HepG2 (cell line): ENCODE results near the gene DNAJC15. TPM values are rescaled to one million over a fixed set of nuclear protein-coding genes. Genes with fewer than 3 reads are reported as not detected.

Experiments used
- ATAC-seq: fragments of 200-7000 bp; cut with Tn5 transposase; 3 replicates; pipeline ENCODE4 v1.9.1; 2020; ENCODE audit warnings: mild to moderate bottlenecking, moderate library complexity
- BruUV-seq: library from RNA; stranded (reverse); fragments of 400-500 nt; replicated peaks from 2 replicates; lab custom pipeline; 2021; lab: Mats Ljungman, UMichigan
- CTCF ChIA-PET: fragments of 300-600 bp; formaldehyde crosslinking; extraction: SDS; loops from one replicate; lab custom pipeline; 2021; ENCODE audit warnings: low total read pairs, inconsistent platforms, low intra/inter-chr PET ratio; lab: Yijun Ruan, JAX
- POLR2A ChIA-PET: fragments of 350-600 bp; sonication (Branson Sonifier 250); formaldehyde crosslinking; loops from one replicate; lab custom pipeline; 2020; ENCODE audit warnings: antibody characterized with exemption, inconsistent platforms; lab: Yijun Ruan, JAX
- DNase-seq: peaks from one replicate; pipeline ENCODE4 v3.0.0-alpha.2; 2015; ENCODE audit warnings: low spot score
- FAIRE-seq: peaks from 3 replicates; lab custom pipeline; 2011; peaks lifted over from hg19 to GRCh38; lab: Jason Lieb, UNC
- H2AFZ ChIP-seq: one replicate; pipeline ENCODE4 v1.6.1; 2011; ENCODE audit warnings: low read length, inconsistent platforms
- H3K27ac ChIP-seq: fragments of 300-600 bp; 3 replicates; pipeline ENCODE4 v1.8.0; 2011; ENCODE audit warnings: mixed run types, mild to moderate bottlenecking, mixed read lengths, low read length, inconsistent platforms; ENCODE audit not compliant: insufficient read depth; ENCODE audit errors: extremely low read length
- H3K27me3 ChIP-seq, 2 experiments: fragments of 200-600 bp in 1 of 2; 2 replicates in 1 of 2; 3 replicates in 1 of 2; pipeline versions ENCODE4 v1.6.0 to v1.8.0; 2011; ENCODE audit warnings: low read length in 2 of 2, mild to moderate bottlenecking in 2 of 2, moderate library complexity in 2 of 2, inconsistent platforms in 1 of 2; ENCODE audit not compliant: insufficient read depth in 2 of 2, control insufficient read depth in 1 of 2
- H3K36me3 ChIP-seq, 2 experiments: fragments of 200-600 bp in 1 of 2; replicated peaks in 1 of 2; 2 replicates in 1 of 2; 3 replicates in 1 of 2; pipeline versions ENCODE4 v1.5.1 to v1.8.0; 2011; ENCODE audit warnings: low read length in 2 of 2, inconsistent platforms in 1 of 2; ENCODE audit not compliant: insufficient read depth in 2 of 2, control insufficient read depth in 1 of 2
- H3K4me1 ChIP-seq: 2 replicates; pipeline ENCODE4 v1.5.1; 2012; ENCODE audit warnings: low read length, inconsistent platforms; ENCODE audit not compliant: insufficient read depth
- H3K4me2 ChIP-seq: 2 replicates; pipeline ENCODE4 v1.6.0; 2011; ENCODE audit warnings: low read depth, low read length, inconsistent platforms
- H3K4me3 ChIP-seq, 3 experiments: fragments of 200-600 bp in 1 of 3; sonication (generic), shearing (Covaris generic) in 1 of 3; replicated peaks in 1 of 3; 2 replicates each; pipeline ENCODE4 v1.5.1; 2011 to 2016; ENCODE audit warnings: low read length in 3 of 3, inconsistent platforms in 2 of 3, low read depth in 2 of 3, mild to moderate bottlenecking in 2 of 3, control low read depth in 1 of 3, mixed read lengths in 1 of 3; ENCODE audit not compliant: insufficient read depth in 1 of 3
- H3K79me2 ChIP-seq: one replicate; pipeline ENCODE4 v1.6.1; 2011; ENCODE audit warnings: low read length, inconsistent platforms; ENCODE audit not compliant: insufficient read depth
- H3K9ac ChIP-seq: 2 replicates; pipeline ENCODE4 v1.6.0; 2011; ENCODE audit warnings: mild to moderate bottlenecking, low read depth, low read length, inconsistent platforms; ENCODE audit not compliant: insufficient read depth
- H3K9me3 ChIP-seq: 2 replicates; pipeline ENCODE4 v1.5.1; 2012; ENCODE audit warnings: mild to moderate bottlenecking, low read length
- H4K20me1 ChIP-seq: 2 replicates; pipeline ENCODE4 v1.6.0; 2011; ENCODE audit warnings: inconsistent platforms, mild to moderate bottlenecking, low read length, moderate library complexity; ENCODE audit not compliant: insufficient read depth
- CREB3 ChIP-seq: sonication (generic); formaldehyde crosslinking; IDR thresholded peaks from 2 replicates; pipeline ENCODE4 v1.5.0; 2020; ENCODE audit warnings: missing genetic modification reagents
- DMAP1 ChIP-seq: IDR thresholded peaks from 2 replicates; pipeline ENCODE4 v1.6.1; 2016
- MIXL1 ChIP-seq: IDR thresholded peaks from 2 replicates; pipeline ENCODE4 v1.6.1; 2016
- POLR2AphosphoS5 ChIP-seq: IDR thresholded peaks from 2 replicates; pipeline ENCODE4 v1.6.1; 2012; ENCODE audit warnings: low read depth, low read length
- RBFOX2 ChIP-seq: fragments of 200-400 bp; formaldehyde crosslinking; IDR thresholded peaks from 2 replicates; pipeline ENCODE4 v1.6.1; 2017; ENCODE audit warnings: low read depth, mild to moderate bottlenecking, low read length
- SNRNP70 ChIP-seq: fragments of 200-400 bp; formaldehyde crosslinking; IDR thresholded peaks from 2 replicates; pipeline ENCODE4 v1.6.1; 2017; ENCODE audit warnings: mild to moderate bottlenecking, low read depth, low read length, moderate library complexity
- ZNF484 ChIP-seq: sonication (generic); formaldehyde crosslinking; IDR thresholded peaks from 2 replicates; pipeline ENCODE4 v1.5.1; 2020; ENCODE audit warnings: mild to moderate bottlenecking, low read depth, missing genetic modification reagents, borderline replicate concordance
- ZNF552 ChIP-seq: sonication (generic); formaldehyde crosslinking; IDR thresholded peaks from 2 replicates; pipeline ENCODE4 v1.9.0; 2022; ENCODE audit warnings: missing genetic modification reagents, mild to moderate bottlenecking, borderline replicate concordance
- WGBS: methylation state at CpG from one replicate; pipeline ENCODE4 v1.1.6; 2017; ENCODE audit warnings: low lambda C conversion rate; 5-methylcytosine and 5-hydroxymethylcytosine counted together
- in situ Hi-C: cut with HindIII; loops from 2 replicates; pipeline ENCODE4 v1.10.0; 2017; ENCODE audit warnings: low pct_unique_long_range_greater_than_20kb; ENCODE audit not compliant: extremely low pct_ligation_motif_present
- intact Hi-C: fragments of 100-400 bp; cut with micrococcal nuclease; formaldehyde crosslinking; loops from one replicate; pipeline ENCODE4 v1.10.0; 2022; ENCODE audit not compliant: unreplicated experiment
- polyA plus RNA-seq, 8 experiments: library from polyadenylated mRNA; depleted of rRNA in 3 of 8; stranded (reverse) in 7 of 8; unstranded in 1 of 8; fragments of >200 nt; fragmentation: Illumina TruSeq in 4 of 8; extraction: Trizol in 4 of 8; gene quantifications; 2 replicates each; pipeline versions ENCODE4 v1.2.1 to v1.2.3, GENCODE V29; 2011 to 2016; ENCODE audit warnings: low read depth in 4 of 8, missing spikeins in 1 of 8, mixed read lengths in 1 of 8; ENCODE audit not compliant: insufficient read depth in 1 of 8
- total RNA-seq, 5 experiments: library from RNA; depleted of rRNA; stranded (reverse); fragments of >200 nt; fragmentation: Illumina TruSeq; extraction: Trizol; gene quantifications; 2 replicates each; pipeline ENCODE4 v1.2.3, GENCODE V29; 2016; ENCODE audit warnings: low read depth in 1 of 5
- TF ChIP-seq, protein P1 (sequence below): IDR thresholded peaks from 2 replicates; pipeline ENCODE4 v1.6.1; 2016; ENCODE audit warnings: low read depth, control low read depth
- TF ChIP-seq, protein P2 (sequence below), 2 experiments: sonication (generic) in 1 of 2; formaldehyde crosslinking in 1 of 2; IDR thresholded peaks; 2 replicates each; pipeline versions ENCODE4 v1.5.1 to v1.6.1; 2011 to 2020; ENCODE audit warnings: borderline replicate concordance in 1 of 2, low read depth in 1 of 2, low read length in 1 of 2, mild to moderate bottlenecking in 1 of 2, missing genetic modification reagents in 1 of 2, moderate library complexity in 1 of 2

DNAJC15 gene
- total and polyA plus RNA-seq, 2 of the 13 experiments (the other 11 are each of a cell fraction or from before 2014, with no cell fraction given) = 23.0 to 31.9 TPM

- ATAC-seq (no peak), FAIRE-seq (no peak), DNase-seq (no peak)
- POLR2A ChIA-PET = no interaction called here
- no TSS peak for BruUV-seq
- no peak overlapping the region for H3K9ac ChIP-seq
- no peak overlapping the region for H2AFZ ChIP-seq
- H3K4me3 ChIP-seq = no peak overlapping the region
- H3K27ac ChIP-seq = no peak overlapping the region
- H3K27me3 ChIP-seq = peaks cover 2 to 13% of the 10 kb centered on the region in 2 experiments; a peak in 3 of 5 replicates
- no peaks in the 10 kb centered on the region for H4K20me1 ChIP-seq
- in situ Hi-C loops (loop anchor here (25.0 kb wide), 1 partner anchor 542 kb away; no protein-coding TSS in a partner anchor), intact Hi-C loops (no loop called here)
- 28% methylated on average over 8 of the region's 8 CpGs for WGBS
- H3K4me2 ChIP-seq = no peak overlapping the region
- no peaks in the 10 kb centered on the region for H3K79me2 ChIP-seq
- CTCF ChIA-PET = no interaction called here
- H3K36me3 ChIP-seq = no peaks in the 10 kb centered on the region
- H3K9me3 ChIP-seq = no peaks in the 10 kb centered on the region
- H3K4me1 ChIP-seq = no peaks in the 10 kb centered on the region
- no peak for TF ChIP-seq MIXL1 (CRISPR knock-in tag)
- TF ChIP-seq CREB3 (CRISPR knock-in tag) = no peak
- TF ChIP-seq SNRNP70 = no peak
- TF ChIP-seq, protein P1, sequence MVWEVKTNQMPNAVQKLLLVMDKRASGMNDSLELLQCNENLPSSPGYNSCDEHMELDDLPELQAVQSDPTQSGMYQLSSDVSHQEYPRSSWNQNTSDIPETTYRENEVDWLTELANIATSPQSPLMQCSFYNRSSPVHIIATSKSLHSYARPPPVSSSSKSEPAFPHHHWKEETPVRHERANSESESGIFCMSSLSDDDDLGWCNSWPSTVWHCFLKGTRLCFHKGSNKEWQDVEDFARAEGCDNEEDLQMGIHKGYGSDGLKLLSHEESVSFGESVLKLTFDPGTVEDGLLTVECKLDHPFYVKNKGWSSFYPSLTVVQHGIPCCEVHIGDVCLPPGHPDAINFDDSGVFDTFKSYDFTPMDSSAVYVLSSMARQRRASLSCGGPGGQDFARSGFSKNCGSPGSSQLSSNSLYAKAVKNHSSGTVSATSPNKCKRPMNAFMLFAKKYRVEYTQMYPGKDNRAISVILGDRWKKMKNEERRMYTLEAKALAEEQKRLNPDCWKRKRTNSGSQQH = no peak
- no peak for TF ChIP-seq DMAP1
- TF ChIP-seq, protein P2, sequence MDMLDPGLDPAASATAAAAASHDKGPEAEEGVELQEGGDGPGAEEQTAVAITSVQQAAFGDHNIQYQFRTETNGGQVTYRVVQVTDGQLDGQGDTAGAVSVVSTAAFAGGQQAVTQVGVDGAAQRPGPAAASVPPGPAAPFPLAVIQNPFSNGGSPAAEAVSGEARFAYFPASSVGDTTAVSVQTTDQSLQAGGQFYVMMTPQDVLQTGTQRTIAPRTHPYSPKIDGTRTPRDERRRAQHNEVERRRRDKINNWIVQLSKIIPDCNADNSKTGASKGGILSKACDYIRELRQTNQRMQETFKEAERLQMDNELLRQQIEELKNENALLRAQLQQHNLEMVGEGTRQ (IDR thresholded peaks at IDR 0.05; ENCODE audit: low read depth, low read length) = no peak
- TF ChIP-seq, protein P2 (CRISPR knock-in tag; IDR thresholded peaks at IDR 0.05; ENCODE audit: borderline replicate concordance) = no peak
- TF ChIP-seq RBFOX2 = no peak
- no peak for TF ChIP-seq ZNF484 (CRISPR knock-in tag)
- no peak for TF ChIP-seq ZNF552 (CRISPR knock-in tag)
- no peak for TF ChIP-seq POLR2AphosphoS5
- TF ChIP-seq, all 625 proteins: peak for 0
Measured at GRCh38 chr13:43129066-43129465, 105.7 kb downstream of the DNAJC15 start.
